ENCODE measurements around the gene PHF19. TPM values are rescaled to one million over a fixed set of nuclear protein-coding genes. Genes with fewer than 3 reads are reported as not detected.

PHF19 gene
- total RNA-seq, 2 donors from 2014 or later: 47.9 to 81.7 TPM

GRCh38 chr9:120919843-120920805 lies 43.1 kb upstream of the PHF19 start:
- H3K4me1 ChIP-seq (ENCODE audit: control insufficient read depth in 1 of 2, low read depth in 2 of 2): peaks cover 67 to 96% of the 10 kb centered on the region in 2 donors
- no peak for TF ChIP-seq CTCF (IDR thresholded peaks at IDR 0.05)
- ATAC-seq (ENCODE audit: insufficient number of reproducible peaks, low FRiP score, low read depth) (no peak), DNase-seq (ENCODE audit: low spot score) (no peak)
- H3K27ac ChIP-seq: peak overlapping the region; percentile 96
- no peaks in the 10 kb centered on the region for H3K9me3 ChIP-seq
- H3K4me3 ChIP-seq: peak overlapping the region; percentile 4
- no peaks in the 10 kb centered on the region for H3K36me3 ChIP-seq
- no peaks in the 10 kb centered on the region for H3K27me3 ChIP-seq (replicated peaks; ENCODE audit: insufficient read depth)

- Histone ChIP-seq H3K9me3 (no peaks in the 10 kb centered on the region), H3K4me1 (ENCODE audit: control insufficient read depth in 1 of 2, low read depth in 2 of 2) (peaks cover 72 to 96% of the 10 kb centered on the region in 2 donors), H3K27me3 (replicated peaks; ENCODE audit: insufficient read depth) (no peaks in the 10 kb centered on the region), H3K36me3 (no peaks in the 10 kb centered on the region), H3K27ac (peak overlapping the region; percentile 96), H3K4me3 (peak overlapping the region; percentile 23)
- ATAC-seq (ENCODE audit: insufficient number of reproducible peaks, low FRiP score, low read depth) (no peak), DNase-seq (ENCODE audit: low spot score) (no peak)
- no peak for TF ChIP-seq CTCF (IDR thresholded peaks at IDR 0.05)
Measured at GRCh38 chr9:120918931-120919842, 42.2 kb upstream of the PHF19 start.

GRCh38 chr9:120917929-120918762 lies 41.2 kb upstream of the PHF19 start:
- Histone ChIP-seq H3K4me1 (ENCODE audit: control insufficient read depth in 1 of 2, low read depth in 2 of 2) (peaks cover 63 to 96% of the 10 kb centered on the region in 2 donors), H3K4me3 (peak overlapping the region; percentile 23), H3K9me3 (no peaks in the 10 kb centered on the region), H3K27me3 (replicated peaks; ENCODE audit: insufficient read depth) (no peaks in the 10 kb centered on the region), H3K36me3 (peaks cover 5% of the 10 kb centered on the region), H3K27ac (peak overlapping the region; percentile 96)
- no peak for DNase-seq (ENCODE audit: low spot score)
- TF ChIP-seq CTCF (IDR thresholded peaks at IDR 0.05): no peak
- no peak for ATAC-seq (ENCODE audit: insufficient number of reproducible peaks, low FRiP score, low read depth)

GRCh38 chr9:120916991-120917880 lies 40.2 kb upstream of the PHF19 start:
- no peak for DNase-seq (ENCODE audit: low spot score)
- H3K4me3 ChIP-seq: no peak overlapping the region
- TF ChIP-seq CTCF (IDR thresholded peaks at IDR 0.05): no peak
- ATAC-seq (ENCODE audit: insufficient number of reproducible peaks, low FRiP score, low read depth): no peak
- H3K36me3 ChIP-seq: peaks cover 15% of the 10 kb centered on the region
- H3K27ac ChIP-seq: peak overlapping the region; percentile 62 to 96
- no peaks in the 10 kb centered on the region for H3K9me3 ChIP-seq
- no peaks in the 10 kb centered on the region for H3K27me3 ChIP-seq (replicated peaks; ENCODE audit: insufficient read depth)
- H3K4me1 ChIP-seq (ENCODE audit: control insufficient read depth in 1 of 2, low read depth in 2 of 2): peaks cover 55 to 87% of the 10 kb centered on the region in 2 donors
